ENCODE results near the gene OTULIN.

OTULIN gene

GRCh38 chr5:14744296-14745187 lies 80.0 kb downstream of the OTULIN start:
- no peak for DNase-seq

- no peak for DNase-seq
Measured at GRCh38 chr5:14745188-14745563, 80.7 kb downstream of the OTULIN start.

GRCh38 chr5:14745753-14746152 lies 81.2 kb downstream of the OTULIN start:
- DNase-seq = no peak

GRCh38 chr5:14748180-14748900 lies 83.8 kb downstream of the OTULIN start:
- DNase-seq = no peak

Data from hematopoietic multipotent progenitor cell treated with erythropoietin and hydrocortisone succinate and interleukin-3 and kit ligand, for 4 days (in vitro differentiated cells).